HFF-Myc (cell line): ENCODE data around the gene TTC12.

ENCODE experiments used
- DNase-seq: peaks from one replicate; pipeline ENCODE4 v3.0.0-alpha.2; 2011; ENCODE audit warnings: low read depth; ENCODE audit errors: extremely low read depth
- H3K4me3 ChIP-seq: replicated peaks from 2 replicates; pipeline ENCODE4 v1.5.1; 2011; ENCODE audit warnings: low read depth, mild to moderate bottlenecking, control low read depth, low read length
- TF ChIP-seq, protein P1 (sequence below): IDR thresholded peaks from 2 replicates; pipeline ENCODE4 v1.5.1; 2012; ENCODE audit warnings: mild to moderate bottlenecking, low read depth, low read length, control low read depth; ENCODE audit errors: missing control alignments

TTC12 gene

GRCh38 chr11:113271551-113272245, 42.7 kb upstream of the TTC12 start:
- no peak overlapping the region for H3K4me3 ChIP-seq
- DNase-seq: no peak
- TF ChIP-seq, protein P1, sequence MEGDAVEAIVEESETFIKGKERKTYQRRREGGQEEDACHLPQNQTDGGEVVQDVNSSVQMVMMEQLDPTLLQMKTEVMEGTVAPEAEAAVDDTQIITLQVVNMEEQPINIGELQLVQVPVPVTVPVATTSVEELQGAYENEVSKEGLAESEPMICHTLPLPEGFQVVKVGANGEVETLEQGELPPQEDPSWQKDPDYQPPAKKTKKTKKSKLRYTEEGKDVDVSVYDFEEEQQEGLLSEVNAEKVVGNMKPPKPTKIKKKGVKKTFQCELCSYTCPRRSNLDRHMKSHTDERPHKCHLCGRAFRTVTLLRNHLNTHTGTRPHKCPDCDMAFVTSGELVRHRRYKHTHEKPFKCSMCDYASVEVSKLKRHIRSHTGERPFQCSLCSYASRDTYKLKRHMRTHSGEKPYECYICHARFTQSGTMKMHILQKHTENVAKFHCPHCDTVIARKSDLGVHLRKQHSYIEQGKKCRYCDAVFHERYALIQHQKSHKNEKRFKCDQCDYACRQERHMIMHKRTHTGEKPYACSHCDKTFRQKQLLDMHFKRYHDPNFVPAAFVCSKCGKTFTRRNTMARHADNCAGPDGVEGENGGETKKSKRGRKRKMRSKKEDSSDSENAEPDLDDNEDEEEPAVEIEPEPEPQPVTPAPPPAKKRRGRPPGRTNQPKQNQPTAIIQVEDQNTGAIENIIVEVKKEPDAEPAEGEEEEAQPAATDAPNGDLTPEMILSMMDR: no peak

DNA sequence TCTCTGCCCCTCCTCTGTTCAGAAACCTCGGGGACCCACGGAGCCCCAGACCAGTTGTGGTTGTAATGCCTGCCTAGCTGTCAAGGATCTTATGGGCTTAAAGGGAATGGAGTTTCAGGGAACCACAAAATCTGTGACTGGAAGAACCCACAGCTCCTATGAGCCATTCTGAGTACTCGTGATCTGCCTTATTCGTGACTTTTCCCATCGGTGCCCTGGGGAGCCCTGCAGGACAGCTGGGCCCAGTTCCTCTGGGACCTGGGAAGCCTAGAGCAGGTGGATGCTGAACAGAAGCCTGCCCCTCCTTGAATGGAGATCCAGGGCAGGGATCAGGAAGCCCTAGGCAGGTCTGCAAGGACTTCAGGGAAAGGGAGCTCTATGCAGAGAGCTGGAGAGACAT, 42.1 kb upstream of the TTC12 start:
- TF ChIP-seq, protein P1: no peak
- no peak overlapping the region for H3K4me3 ChIP-seq
- DNase-seq: no peak

DNA sequence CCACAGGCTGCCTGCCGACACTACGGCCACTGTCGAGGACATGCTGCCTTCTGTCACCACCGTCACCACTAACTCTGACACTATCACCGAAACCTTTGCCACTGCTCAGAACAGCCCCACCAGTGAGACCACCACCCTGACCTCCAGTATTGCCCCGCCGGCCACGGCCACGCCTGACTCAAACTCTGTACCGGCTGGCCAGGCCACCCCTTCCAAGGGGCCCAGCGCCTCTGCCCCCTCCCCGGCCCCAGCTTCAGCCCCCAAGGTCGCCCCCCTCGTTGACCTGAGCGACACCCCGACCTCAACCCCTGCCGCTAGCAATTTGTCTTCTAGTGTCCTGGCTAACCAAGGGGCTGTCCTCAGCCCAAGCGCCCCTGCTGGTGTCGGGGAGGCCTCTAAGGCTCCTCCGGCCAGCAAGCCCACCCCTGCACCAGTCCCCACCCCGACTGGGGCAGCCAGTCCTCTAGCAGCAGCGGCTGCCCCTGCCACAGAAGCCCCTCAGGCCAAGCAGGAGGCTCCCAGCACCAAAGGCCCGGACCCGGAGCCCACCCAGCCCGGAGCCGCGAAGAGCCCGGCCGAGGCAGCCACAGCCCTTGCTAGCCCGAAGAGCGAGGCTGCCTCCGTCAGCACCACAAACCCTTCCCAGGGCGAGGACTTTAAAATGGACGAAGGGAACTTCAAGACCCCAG, 41.3 kb upstream of the TTC12 start:
- no peak for DNase-seq
- no peak overlapping the region for H3K4me3 ChIP-seq
- TF ChIP-seq, protein P1: no peak

DNA sequence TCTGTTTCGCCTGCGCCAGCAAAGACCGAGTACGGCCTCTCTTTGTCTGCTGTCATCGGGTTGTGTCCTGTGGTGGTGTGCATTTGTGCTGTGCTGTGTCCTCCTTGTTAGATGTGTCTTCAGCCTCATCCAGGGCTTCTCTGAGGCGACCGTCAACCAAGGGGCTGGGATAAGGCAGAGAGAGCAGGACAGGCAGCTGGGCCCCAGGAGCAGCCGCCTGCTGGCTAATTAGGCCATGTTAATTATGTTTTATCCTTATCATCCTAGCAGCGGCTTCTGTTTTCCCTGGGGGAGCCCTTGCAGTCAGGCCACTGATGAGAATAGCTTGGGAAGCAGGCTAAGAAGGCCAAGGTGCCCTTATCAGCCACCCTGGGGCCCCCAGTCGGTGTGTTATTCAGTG, 40.7 kb upstream of the TTC12 start:
- TF ChIP-seq, protein P1: no peak
- H3K4me3 ChIP-seq: no peak overlapping the region
- DNase-seq: no peak

GRCh38 chr11:113274713-113275582, 39.4 kb upstream of the TTC12 start:
- TF ChIP-seq, protein P1: no peak
- H3K4me3 ChIP-seq: no peak overlapping the region
- DNase-seq: no peak

GRCh38 chr11:113275602-113276001, 38.8 kb upstream of the TTC12 start:
- TF ChIP-seq, protein P1: no peak
- H3K4me3 ChIP-seq: no peak overlapping the region
- no peak for DNase-seq
